Right lung (tissue), 5 donors: ENCODE results near the gene MAP7. TPM values are rescaled to one million over a fixed set of nuclear protein-coding genes. Genes with fewer than 3 reads are reported as not detected.

Experiments
- DNase-seq, 2 donors: peaks; one replicate each; pipeline ENCODE4 v3.0.0-alpha.2; 2013
- polyA plus RNA-seq, 5 donors: library from polyadenylated mRNA; unstranded; fragments of 120-200 nt; gene quantifications; one replicate each; pipeline versions ENCODE4 v1.2.1 to v1.2.3, GENCODE V29; 2013; ENCODE audit warnings: inconsistent platforms in 1 of 5, low replicate concordance in 1 of 5; ENCODE audit not compliant: insufficient read length in 5 of 5, insufficient read depth in 1 of 5

The MAP7 gene
- polyA plus RNA-seq, 5 donors, result 13.8 to 19.1 (median 16.9) TPM

- DNase-seq, result no peak
Observed at GRCh38 chr6:136566851-136567250, 16.6 kb upstream of the MAP7 start.

GRCh38 chr6:136566007-136566487 is 15.8 kb upstream of the MAP7 start:
- DNase-seq, result no peak

- DNase-seq, result no peak
Observed at GRCh38 chr6:136564180-136564579, 14.0 kb upstream of the MAP7 start.

- DNase-seq, result no peak
Observed at GRCh38 chr6:136563386-136564152, 13.3 kb upstream of the MAP7 start.

- DNase-seq, result no peak
Observed at GRCh38 chr6:136562211-136562610, 12.0 kb upstream of the MAP7 start.

GRCh38 chr6:136553166-136553787 is 3.1 kb upstream of the MAP7 start:
- DNase-seq, result no peak

- no peak for DNase-seq
Observed at GRCh38 chr6:136552054-136552453, 1.8 kb upstream of the MAP7 start.

- peak in 1 of 2 donors; percentile 3 for DNase-seq
Observed at GRCh38 chr6:136551103-136551502, 881 bp upstream of the MAP7 start.

GRCh38 chr6:136550045-136550329 is 235 bp downstream of the MAP7 start:
- no peak for DNase-seq

GRCh38 chr6:136549300-136550044 is 750 bp downstream of the MAP7 start:
- peak; percentile 28 to 31 for DNase-seq

GRCh38 chr6:136548582-136549299 is 1.5 kb downstream of the MAP7 start:
- no peak for DNase-seq

GRCh38 chr6:136547871-136548270 is 2.4 kb downstream of the MAP7 start:
- no peak for DNase-seq

- peak in 1 of 2 donors; percentile 15 for DNase-seq
Observed at GRCh38 chr6:136547336-136547735, 2.9 kb downstream of the MAP7 start.

- no peak for DNase-seq
Observed at GRCh38 chr6:136546331-136546730, 3.9 kb downstream of the MAP7 start.

- DNase-seq, result no peak
Observed at GRCh38 chr6:136544326-136544725, 5.9 kb downstream of the MAP7 start.

GRCh38 chr6:136541395-136541794 is 8.8 kb downstream of the MAP7 start:
- no peak for DNase-seq

- no peak for DNase-seq
Observed at GRCh38 chr6:136539967-136540652, 10.1 kb downstream of the MAP7 start.

- DNase-seq, result no peak
Observed at GRCh38 chr6:136538836-136539235, 11.4 kb downstream of the MAP7 start.

GRCh38 chr6:136535880-136536650 is 14.2 kb downstream of the MAP7 start:
- no peak for DNase-seq

GRCh38 chr6:136535017-136535765 is 15.0 kb downstream of the MAP7 start:
- DNase-seq, result no peak
